ENCODE data around the gene USP2. TPM values are rescaled to one million over a fixed set of nuclear protein-coding genes. Genes with fewer than 3 reads are reported as not detected.
A peak's percentile ranks its signal among the peaks of the same experiment; 100 is the strongest.

The USP2 gene
- total RNA-seq, 2 donors from 2014 or later = 0.68 to 2.1 TPM

GRCh38 chr11:119306373-119306890 is 75.1 kb downstream of the USP2 start:
- H3K9me3 ChIP-seq = no peaks in the 10 kb centered on the region
- H3K4me1 ChIP-seq (ENCODE audit: control insufficient read depth in 1 of 2, low read depth in 2 of 2) = peaks cover 24 to 64% of the 10 kb centered on the region in 2 donors
- no peak for DNase-seq (ENCODE audit: low spot score)
- peak overlapping the region; percentile 8 for H3K4me3 ChIP-seq
- no peak for TF ChIP-seq CTCF (IDR thresholded peaks at IDR 0.05)
- ATAC-seq (ENCODE audit: insufficient number of reproducible peaks, low FRiP score, low read depth) = peak; percentile 94
- peak overlapping the region; percentile 77 to 91 for H3K27ac ChIP-seq
- peaks cover 25% of the 10 kb centered on the region for H3K36me3 ChIP-seq
- H3K27me3 ChIP-seq (replicated peaks; ENCODE audit: insufficient read depth) = no peaks in the 10 kb centered on the region

DNA sequence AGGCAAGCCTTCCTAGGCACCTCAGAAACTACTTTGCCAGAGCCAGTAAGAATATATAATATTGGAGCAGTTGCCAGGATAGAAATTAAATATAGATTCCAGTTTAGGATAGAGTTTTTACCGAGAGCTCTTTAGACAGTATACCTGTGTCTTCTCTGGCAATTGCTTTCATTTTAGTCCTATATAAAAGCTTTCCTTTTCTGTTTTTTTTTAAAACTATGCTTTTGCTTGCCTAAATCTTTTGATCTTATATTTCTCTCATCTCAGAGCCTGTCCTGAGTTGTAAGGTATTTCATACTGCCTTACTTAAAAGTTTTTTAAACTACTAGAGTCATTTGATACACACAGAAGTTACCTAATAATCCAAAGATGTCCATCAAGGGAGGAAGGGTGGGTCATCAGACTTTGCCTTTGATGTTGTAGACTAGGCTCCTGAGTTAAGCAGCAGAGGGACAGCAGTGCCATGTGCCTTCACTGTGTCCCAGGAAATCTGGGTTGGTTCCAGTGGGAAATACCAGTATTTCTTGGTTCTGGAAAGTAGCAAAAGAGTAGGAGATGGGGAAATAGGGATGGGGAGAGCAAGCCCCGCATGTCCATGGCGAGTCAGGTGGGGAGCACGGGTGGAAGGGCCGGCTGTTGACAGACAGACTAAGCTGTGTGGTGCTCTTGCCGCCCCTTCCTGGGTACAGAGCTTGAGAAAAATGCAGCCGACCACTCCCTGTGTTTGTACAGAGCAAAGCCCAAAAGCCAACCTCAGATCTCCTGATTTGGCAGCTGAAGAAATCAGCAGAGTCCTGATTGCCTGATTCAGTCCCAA is 75.7 kb downstream of the USP2 start:
- H3K4me3 ChIP-seq = peak overlapping the region; percentile 8
- no peaks in the 10 kb centered on the region for H3K9me3 ChIP-seq
- no peak for TF ChIP-seq CTCF (IDR thresholded peaks at IDR 0.05)
- H3K36me3 ChIP-seq = peaks cover 18% of the 10 kb centered on the region
- no peaks in the 10 kb centered on the region for H3K27me3 ChIP-seq (replicated peaks; ENCODE audit: insufficient read depth)
- DNase-seq (ENCODE audit: low spot score) (no peak), ATAC-seq (ENCODE audit: insufficient number of reproducible peaks, low FRiP score, low read depth) (no peak)
- peak overlapping the region; percentile 77 to 91 for H3K27ac ChIP-seq
- H3K4me1 ChIP-seq (ENCODE audit: control insufficient read depth in 1 of 2, low read depth in 2 of 2) = peaks cover 24 to 60% of the 10 kb centered on the region in 2 donors

Other genes starting within 250 kb of the USP2 start
- gene ABCG4, start 232.6 kb downstream of the USP2 start, total RNA-seq = 1 to 10 TPM in 1 of 2 donors, not detected in 1; 1.6 TPM
- 10 to 100 TPM; 18.9 to 20.2 TPM for gene NLRX1, start 213.0 kb downstream of the USP2 start, total RNA-seq
- gene NHERF4, start 196.2 kb downstream of the USP2 start, total RNA-seq = under 1 TPM in 1 of 2 donors, not detected in 1; 0.41 TPM
- 10 to 100 TPM; 21.0 to 23.2 TPM for gene CBL, start 175.4 kb downstream of the USP2 start, total RNA-seq
- 1,000 to 10,000 TPM; 3,387 to 6,698 TPM for gene MCAM, start 64.6 kb downstream of the USP2 start, total RNA-seq
- 10 to 100 TPM; 11.0 to 12.1 TPM for gene RNF26, start 47.2 kb downstream of the USP2 start, total RNA-seq
- 10 to 100 TPM; 53.2 to 98.2 TPM for gene C1QTNF5, start 40.8 kb downstream of the USP2 start, total RNA-seq
- gene MFRP, start 35.0 kb downstream of the USP2 start, total RNA-seq = under 1 TPM in 1 of 2 donors, not detected in 1; 0.27 TPM
- gene THY1, start 41.5 kb upstream of the USP2 start, total RNA-seq = 10 to 100 TPM; 12.0 to 15.4 TPM